Limb (tissue), 2 donors: ENCODE data around the gene AGMAT.

Experiments
- DNase-seq, 2 donors: peaks; one replicate each; pipeline ENCODE4 v3.0.0-alpha.2; 2016; ENCODE audit errors: extremely low spot score in 2 of 2

Gene AGMAT

DNA sequence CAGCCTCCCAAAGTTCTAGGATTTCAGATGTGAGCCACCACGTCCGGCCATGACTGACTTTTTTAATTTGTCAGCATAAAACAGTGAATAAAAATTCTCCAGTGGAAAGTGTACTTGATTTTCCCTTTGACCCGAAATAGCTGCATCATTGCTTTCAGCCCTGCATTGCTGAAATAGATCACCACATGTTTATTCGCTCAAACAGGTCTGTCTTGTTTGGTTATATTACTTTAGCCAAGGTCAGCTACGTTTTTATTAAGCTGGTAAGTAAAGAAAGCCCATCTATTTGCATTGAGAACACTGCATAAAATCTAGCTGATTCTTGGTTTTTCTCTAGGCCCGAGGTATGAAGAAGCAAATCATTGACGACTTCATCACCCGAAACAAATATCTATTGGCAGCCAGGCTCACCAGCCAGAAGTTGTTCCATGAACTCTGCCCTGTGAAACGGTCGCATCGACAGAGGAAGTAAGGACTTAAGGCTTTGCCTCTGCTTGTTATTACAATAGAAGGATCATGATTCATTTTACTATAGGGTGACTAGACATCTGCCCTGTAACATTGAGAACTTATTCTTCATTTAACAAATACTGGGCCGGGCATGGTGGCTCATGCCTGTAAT, 25.6 kb downstream of the AGMAT start:
- DNase-seq: no peak

DNA sequence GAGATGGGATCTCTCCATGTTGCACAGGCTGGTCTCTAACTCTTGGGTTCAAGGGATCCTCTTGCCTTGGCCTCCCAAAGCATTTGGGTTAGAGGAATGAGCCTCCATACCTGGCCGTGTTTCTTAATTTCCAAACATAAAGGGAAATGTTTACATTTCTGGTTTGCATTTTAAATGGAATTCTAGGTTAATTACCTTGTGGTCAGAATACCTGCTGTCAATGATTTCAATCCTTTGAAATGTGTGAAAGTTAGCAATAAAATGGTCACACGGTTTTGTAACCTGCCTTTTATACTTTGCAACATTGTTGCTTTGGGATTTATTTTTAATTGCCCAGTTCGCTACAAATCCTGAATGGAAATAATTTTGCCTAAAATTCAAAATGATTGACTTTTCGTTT, 26.3 kb downstream of the AGMAT start:
- DNase-seq: no peak

DNA sequence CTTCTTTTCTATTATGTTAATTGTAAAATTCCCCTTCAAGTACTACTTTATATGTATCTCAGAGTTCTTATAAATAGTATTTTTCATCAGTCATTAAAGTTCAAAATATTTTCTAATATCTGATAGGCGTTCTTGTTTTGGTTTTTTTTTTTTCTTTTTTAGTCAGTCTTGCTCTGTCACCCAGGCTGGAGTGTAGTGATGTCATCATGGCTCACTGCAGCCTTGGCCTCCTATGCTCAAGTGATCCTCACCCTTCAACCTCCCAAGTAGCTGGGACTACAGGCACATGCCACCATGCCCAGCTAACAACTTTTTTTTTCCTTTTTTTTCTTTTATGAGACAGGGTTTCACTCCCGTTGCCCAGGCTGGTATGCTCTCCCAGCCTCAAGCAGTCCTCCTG, 27.3 kb downstream of the AGMAT start:
- DNase-seq: no peak

DNA sequence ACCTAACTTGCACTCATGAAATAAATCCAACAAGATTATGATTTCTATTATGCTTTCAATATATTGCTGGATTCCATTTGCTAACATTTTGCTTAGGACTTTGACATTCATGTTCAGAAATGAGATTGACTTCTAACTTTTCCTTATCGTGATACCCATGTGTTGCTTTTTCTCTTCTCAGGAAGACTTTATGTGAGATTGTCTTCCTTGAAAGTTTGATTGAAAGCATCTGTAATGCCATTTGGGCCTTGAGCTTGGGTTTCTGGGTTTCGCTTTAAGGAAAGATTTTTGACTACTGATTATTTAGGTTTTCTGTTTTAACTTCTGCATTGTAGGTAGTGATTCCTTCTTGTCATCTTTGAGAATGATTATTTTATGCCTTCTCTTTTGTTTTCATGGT, 27.8 kb downstream of the AGMAT start:
- DNase-seq: no peak

DNA sequence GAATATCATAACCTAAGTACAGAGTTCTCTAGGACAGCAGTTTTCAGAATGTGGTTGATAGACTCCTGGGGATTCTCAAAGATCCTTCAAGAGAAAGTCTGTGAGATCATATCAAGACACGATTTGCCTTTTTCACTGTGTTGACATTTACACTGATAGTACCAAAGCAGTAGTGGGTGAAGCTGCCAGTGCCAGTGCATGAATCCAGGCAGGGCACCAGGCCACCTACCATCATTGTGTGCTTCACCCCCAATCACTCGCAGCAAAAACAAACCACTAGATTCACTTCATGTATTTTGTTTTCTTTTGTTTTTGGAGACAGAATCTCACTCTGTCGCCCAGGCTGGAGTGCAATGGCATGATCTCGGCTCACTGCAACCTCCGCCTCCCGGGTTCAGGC, 34.3 kb downstream of the AGMAT start:
- DNase-seq: no peak

DNA sequence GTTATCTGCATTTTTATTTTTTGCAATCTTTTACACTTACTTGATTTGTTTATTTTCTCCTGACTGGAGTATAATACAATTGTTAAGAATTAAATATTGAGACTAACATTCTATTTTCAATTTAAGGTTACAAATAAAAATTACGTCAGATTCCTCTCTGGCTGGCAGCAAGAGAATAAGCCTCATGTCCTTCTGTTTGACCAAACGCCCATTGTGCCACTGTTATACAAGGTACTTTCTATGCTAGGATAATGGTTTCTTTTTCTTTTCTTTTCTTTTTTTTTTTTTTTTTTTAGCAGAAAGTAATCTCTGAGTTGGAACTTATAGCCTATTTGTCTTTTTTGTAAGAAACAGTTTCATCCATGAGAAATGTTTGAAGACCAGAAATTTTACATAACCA, 38.2 kb downstream of the AGMAT start:
- no peak for DNase-seq

DNA sequence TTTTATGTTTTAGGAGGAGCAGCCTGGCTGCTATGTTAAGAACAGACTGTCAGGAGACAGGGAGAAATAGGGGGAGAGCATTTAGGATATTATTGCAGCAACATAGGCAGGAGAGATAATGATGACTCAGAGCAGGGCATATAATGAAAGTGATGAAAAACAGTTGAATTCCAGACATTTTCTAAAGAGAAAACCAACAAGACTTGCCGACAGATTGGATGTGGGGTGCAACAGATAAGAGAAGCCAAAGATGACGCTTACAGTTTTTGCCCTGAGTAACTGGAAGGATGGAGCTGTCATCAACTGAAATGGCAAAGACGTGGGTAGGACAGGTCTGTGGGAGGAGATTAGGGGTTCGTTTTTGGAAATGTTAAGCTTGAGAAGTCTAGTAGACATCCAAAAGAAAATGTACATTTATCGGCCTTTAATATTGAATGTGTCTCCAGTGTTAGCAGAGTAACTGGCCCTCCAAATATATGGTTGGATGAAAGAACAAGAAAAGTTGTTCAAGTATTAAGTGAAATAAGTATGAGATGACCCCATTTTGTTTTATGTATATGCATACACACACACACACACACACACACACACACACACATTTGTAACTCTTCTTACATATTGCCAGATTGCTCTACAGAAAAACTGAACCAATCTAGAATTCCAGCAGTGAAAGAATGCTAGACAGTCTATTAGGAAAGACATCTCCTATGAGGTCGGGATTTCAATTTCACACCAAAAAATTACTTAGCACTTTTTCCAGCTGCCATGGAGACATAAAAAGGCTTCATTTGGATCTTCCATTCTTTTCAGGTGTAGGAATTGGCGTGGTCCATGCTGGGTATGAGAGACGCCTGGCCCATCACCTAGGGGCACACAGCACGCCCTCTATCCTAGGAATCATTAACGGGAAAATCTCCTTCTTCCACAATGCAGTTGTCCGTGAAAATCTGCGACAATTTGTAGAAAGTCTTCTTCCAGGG, 41.0 kb downstream of the AGMAT start:
- DNase-seq: no peak

DNA sequence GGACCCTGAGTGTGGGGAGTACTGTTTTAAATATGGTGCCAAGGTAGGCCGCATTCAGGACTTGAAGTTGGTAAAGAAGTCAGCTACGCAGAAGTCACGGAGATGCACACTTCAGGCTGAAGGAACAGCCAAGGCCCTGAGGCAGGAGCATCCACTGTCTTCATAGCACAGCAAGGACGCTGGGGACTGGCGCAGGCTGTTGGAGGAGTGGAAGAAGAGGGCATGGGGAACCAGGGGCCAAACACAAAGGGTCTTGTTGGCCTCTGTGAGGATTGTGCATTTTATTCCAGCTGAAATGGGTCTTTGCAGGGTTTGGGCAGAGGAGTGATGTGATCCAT, 41.6 kb downstream of the AGMAT start:
- DNase-seq: no peak

DNA sequence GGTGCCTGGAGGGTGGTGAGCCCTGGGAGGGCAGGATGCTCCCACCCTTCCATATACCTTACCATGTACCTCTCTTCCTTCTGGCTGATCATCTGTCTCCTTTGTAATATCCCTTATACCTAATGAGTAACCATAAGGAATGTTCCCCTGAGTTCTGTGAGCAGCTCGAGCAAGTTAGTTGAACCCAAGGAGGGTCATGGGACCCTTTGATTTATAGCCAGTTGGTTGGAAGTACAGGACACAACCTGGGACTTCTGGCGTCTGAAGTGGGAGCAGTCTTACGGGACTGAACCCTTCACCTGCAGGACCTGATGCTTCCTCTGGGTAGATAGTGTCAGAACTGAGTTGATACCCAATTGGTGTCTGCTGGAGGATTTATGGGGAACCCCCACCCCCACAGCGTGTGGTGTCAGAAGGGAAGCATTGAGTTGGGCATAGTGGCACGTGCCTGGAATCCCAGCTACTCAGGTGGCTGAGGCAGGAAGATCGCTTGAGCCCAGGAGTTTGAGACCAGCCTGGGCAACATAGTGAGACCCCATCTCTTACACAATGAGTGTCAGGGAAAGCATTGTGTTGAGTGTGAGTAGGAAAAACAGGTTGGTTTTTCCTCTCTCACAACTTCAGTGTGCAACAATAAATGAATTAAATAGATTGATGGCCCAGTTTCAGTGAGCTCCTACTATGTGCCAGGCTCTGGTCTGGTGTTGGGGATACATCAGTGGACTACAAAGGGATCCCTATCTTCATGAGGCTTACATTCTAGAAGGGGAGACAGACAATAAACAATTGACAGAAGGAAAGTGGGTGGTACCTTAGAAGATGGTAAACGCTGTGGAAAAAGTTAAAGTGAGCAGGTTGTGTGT, 42.2 kb downstream of the AGMAT start:
- no peak for DNase-seq

DNA sequence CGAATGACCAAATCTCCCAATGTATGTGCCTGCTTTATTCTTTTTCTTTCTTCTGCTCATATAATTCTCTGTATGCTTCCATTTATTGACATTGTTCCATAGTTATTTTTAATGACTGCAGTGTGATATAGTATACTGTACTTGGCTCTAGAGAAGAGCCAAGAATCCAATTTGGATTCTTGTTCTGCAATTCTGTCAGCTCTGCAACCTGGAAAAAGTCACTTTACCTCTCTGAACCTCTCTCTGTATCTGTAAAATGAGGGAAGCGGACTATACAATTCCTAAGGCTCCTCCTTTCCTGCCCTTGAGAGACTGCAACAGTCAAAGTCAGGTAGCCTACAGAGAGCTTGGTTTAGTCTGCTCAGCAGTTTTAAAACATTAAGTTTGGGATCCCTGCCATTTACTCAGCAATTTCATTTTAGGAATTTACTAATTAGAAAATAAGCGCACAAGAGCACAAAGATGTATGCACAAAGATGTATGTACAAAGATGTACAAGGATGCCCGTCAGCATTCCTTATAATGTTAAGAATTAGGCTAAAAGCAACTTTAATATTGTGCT, 43.5 kb downstream of the AGMAT start:
- no peak for DNase-seq

DNA sequence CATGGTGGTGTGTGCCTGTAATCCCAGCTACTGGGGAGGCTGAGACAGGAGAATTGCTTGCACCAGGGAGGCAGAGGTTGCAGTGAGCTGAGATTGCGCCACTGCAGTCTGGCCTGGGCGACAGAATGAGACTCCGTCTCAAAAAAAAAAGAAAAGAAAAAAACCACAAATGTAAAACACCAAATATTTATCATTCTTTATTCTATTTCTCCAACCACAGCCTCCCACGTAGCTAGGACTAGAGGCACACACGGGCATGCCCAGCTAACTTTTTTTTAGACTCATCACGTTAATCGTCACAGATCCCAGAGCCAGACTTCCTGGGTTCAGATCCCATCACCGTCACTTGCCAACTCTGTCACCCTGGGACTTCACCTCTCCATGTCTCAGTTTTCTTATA, 44.7 kb downstream of the AGMAT start:
- DNase-seq: no peak

DNA sequence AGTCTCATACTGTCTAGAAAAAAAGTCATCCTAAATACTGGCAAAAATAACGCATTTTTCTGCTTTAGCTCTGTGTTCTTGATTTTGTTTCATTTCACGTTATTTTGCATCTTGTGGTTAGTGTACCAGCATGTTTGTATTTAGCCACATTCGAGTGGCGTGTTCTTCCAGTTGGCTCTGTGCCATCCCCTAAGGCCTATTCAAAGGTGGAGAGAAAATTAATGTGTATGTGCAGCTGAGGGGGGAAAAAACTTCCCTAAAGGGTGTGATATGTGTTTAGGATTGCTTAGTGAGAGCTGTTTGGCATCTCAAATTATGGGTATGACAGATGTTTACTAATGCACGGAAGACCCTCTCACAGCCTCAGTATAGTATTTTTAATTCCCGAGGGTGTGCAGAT, 46.1 kb downstream of the AGMAT start:
- DNase-seq: no peak

DNA sequence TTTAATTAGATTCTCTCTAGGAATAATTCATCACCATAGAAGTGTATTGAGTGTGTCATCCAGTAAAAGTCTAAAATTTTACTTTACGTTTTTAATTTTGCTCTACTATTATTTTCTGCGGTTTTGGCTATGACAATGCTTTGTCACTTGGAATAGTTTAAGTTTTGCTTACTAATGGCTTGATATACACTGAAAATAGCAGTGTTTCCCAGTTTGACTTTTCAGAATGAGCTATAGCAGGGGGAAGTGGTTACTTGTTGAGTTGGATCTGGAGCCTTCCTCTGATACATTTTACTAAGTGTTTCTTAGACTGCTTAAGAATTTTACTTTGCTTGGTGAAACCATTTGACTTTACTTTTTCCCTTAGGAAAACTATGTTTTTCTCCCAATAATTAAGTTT, 53.2 kb downstream of the AGMAT start:
- no peak for DNase-seq

DNA sequence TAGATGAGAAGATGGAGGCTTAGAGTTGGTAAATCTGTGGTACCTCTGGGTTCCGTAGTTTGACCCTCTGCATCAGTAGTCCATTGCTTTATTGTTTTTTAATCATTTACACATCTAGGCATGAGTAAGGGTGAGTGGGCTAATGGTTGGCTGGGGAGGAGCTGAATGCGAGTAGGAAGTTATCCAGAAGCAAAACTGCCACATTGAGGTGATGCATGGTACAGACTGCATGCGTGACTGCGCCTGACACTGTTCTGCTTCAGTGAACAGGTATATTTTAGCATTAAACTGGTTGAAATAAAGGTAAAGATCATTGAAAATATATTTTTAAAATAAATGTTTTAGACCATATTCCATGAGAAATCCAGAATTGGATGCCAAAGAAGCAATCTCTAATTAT, 53.8 kb downstream of the AGMAT start:
- DNase-seq: no peak

DNA sequence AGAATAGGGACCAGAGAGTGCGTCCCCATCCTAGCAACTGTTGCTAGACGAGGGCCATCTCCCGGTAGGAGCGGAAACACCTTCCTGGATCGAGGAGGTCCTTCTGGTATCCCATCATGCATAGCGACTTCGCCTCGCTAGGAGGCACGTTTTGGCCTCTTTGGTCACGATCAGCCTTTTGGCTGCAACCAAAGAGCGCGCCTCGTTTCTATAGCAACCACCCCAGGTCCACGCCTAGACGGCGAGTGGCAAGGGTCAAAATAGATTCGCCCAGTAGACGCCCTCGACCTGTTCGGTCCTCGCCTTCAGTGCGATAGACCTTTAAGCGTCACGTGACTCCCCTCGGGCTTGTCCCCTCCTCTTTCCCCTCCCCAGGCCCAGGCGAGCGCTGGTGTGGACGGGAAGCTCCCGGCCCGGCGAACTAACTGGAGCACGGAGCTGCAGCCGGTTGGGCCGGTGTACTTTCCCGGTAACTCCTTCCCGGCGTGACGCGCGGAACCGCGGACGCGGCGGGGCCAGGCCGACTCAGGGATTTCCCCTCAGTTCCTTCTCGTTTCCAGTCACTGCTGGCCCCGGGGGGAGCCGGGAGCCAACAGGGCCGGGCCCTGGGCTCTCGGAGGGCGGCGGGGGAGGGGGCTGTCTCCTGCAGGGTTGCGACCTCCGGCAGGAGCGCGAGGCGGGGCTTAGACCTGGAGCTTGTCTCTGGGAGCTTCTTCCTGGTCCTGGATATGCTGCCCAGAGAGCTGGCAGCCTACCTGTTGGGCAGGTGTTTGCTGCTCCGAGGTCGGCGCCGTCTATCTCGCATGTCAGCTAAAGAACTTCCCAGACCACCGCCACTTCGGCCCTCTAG, 58.1 kb downstream of the AGMAT start, which contains the start of gene DNAJC16:
DNAJC16 (plus strand) TSS at position 359 of the 850 bp plus-strand sequence. CDS start 2,258 bp downstream, outside the sequence.
- peak; percentile 98 to 100 for DNase-seq

DNA sequence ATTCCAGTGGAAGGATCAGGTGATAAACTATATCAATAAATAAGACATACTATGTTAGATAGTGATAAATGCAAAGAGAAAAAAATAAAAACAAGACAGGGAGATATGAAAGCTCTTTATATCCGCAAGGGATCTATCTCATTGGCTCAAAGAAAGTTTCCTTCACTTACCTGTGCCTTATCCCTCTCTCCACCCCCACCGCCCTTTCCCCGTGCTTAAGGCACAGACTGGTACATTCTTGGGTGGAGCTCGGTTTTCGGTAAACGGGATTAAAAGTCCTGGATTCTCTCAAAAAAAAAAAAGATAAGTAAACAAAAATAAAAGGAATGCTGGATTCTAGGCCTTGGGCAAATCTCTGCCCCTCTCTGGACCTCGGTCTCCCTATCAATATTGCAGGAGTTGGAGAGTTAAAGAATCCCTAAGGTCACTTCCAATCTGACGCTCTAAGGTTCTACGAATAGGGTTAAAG, 58.8 kb downstream of the AGMAT start:
- DNase-seq: peak in 1 of 2 donors; percentile 2

DNA sequence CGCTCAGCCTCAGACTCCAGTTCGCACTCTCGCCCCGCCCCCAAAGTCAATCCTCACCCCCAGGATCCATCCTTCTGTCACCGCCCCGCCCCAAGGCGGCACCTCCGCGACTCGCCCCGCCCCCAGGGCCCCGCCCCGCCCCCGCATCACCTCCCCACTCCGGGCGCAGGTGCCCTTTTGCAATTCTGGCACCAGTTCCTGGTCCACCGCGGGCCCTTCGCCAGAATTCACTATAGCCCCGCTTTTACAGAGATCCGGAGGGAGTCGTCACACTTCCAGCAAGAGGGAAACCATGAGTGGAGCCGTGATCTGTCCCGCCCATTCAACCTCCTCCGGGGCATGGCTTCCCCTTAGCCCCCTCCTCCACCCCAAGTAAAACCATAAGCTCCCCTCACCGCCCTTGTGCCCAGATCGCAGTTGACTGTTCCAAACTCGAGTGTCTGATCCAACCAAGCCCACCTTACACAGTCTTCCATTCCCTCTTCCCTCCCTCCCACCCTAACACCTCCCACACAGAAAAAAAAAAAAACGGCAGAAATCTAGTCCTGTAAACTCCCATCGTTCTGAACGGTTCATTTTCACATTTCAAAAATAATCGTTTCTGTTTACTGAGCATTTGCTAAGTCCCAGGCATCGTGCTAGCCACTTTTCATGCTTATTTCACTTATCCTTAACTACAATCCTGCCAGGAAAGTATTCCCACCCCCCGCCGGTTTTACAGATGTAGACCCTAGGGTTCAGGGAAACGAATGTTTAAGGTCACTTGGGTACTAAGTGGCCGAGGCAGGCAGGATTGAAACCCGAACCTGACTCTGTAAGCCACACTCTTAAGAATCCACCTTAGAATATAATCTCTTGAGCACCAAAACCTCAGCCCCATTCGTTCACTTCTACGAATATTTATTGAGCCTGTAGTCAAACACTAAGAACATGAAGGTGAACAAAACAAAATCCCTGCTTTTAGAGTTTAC, 59.5 kb downstream of the AGMAT start:
- DNase-seq: peak in 1 of 2 donors; percentile 41

DNA sequence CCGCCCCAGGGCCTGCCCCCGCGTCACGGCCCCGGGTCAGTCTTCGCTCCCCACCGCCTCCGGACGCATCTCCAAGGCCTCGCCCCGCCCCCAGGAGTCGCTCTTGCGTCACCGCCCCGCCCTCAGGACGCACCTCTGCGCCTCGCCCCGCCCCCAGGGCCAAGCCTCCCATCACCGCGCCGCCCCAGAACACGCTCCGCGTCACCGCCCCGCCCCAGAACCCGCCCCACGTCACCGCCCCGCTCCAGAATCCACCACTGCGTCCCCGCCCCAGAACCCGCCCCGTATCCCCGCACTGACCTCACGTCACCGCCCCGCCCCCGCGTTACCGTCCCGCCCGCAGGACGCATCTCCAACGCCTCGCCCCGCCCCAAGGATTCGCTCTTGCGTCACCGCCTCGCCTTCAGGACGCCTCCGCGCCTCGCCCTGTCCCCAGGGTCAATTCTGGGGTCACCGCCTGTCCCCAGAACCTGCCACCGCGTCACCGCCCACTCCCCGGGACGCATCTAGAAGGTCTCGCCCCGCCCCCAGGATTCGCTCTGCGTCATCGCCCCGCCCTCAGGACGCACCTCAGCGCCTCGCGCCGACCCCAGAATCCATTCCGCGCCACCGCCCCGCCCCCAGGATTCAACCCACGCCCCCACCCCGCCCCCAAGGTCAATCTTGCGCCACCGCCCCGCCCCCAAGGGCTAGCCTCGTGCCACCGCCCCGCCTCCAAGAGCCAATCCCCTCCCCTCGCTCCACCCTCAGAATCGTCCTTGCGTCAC, 60.4 kb downstream of the AGMAT start:
- DNase-seq: peak; percentile 99 to 100

DNA sequence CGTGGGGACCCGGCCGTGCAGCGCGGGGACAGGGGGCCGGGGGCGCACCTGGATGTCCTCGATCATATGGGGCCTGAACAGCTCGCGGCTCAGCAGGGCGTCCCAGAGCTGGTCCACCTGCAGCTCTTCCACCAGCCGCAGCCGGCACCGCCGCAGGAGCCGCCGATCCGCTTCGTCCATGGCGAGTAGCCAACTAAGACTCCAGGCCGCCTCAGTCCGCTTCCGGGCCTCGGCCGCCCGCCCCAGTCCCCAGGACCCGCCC, 60.9 kb downstream of the AGMAT start, which contains the start of gene CASP9:
CASP9 (minus strand) TSS at position 195 of the 262 bp plus-strand sequence; CDS start at position 180, 15 bp downstream.
- DNase-seq: no peak
